Measurements from ENCODE around the gene ABCG4.

Gene ABCG4

GRCh38 chr11:119169282-119169719 lies 20.4 kb downstream of the ABCG4 start:
- Histone ChIP-seq H3K27me3 (ENCODE audit: control insufficient read depth in 1 of 2, insufficient read depth in 1 of 2, low read length in 2 of 2) (no peaks in the 10 kb centered on the region), H4K8ac (ENCODE audit: low read length) (peak overlapping the region; percentile 96), H2AFZ (ENCODE audit: low read depth, low read length) (peak overlapping the region; percentile 10), H3K9ac (ENCODE audit: low read length) (peak overlapping the region; percentile 93), H4K91ac (ENCODE audit: low read length) (peak overlapping the region; percentile 94), H3K79me1 (replicated peaks; ENCODE audit: low read length, poor library complexity, severe bottlenecking) (no peaks in the 10 kb centered on the region), H3K4me2 (ENCODE audit: low read length, poor library complexity, severe bottlenecking) (peak overlapping the region; percentile 85), H3K14ac (ENCODE audit: low read length in 2 of 2) (peak overlapping the region in 1 of 2 experiments; percentile 87), H2BK15ac (ENCODE audit: low read depth, poor library complexity, severe bottlenecking) (no peak overlapping the region), H3K4me1 (ENCODE audit: control insufficient read depth, insufficient read depth, low read depth, low read length) (peaks cover 11% of the 10 kb centered on the region), H2BK5ac (ENCODE audit: low read depth, low read length, poor library complexity, severe bottlenecking) (peak overlapping the region; percentile 87), H3K23ac (ENCODE audit: low read length in 2 of 2) (peak overlapping the region in 1 of 2 experiments; percentile 56), H3K27ac (ENCODE audit: low read length, poor library complexity, severe bottlenecking) (peak overlapping the region; percentile 78), H3K18ac (ENCODE audit: low read depth in 1 of 2, low read length in 2 of 2) (peak overlapping the region; percentile 41 to 92), H2AK5ac (ENCODE audit: low read length, severe bottlenecking) (peak overlapping the region; percentile 31), H3K4me3 (ENCODE audit: insufficient read depth in 1 of 2, low read depth in 1 of 2, low read length in 2 of 2) (peak overlapping the region; percentile 66 to 89), H3K4ac (ENCODE audit: low read depth in 1 of 2, low read length in 2 of 2) (peak overlapping the region; percentile 20 to 89), H2BK12ac (ENCODE audit: low read length in 2 of 2) (peak overlapping the region in 1 of 2 experiments; percentile 49), H3K36me3 (ENCODE audit: control insufficient read depth in 1 of 2, insufficient read depth in 2 of 2, low read depth in 1 of 2, low read length in 2 of 2) (peaks cover 14 to 22% of the 10 kb centered on the region in 2 experiments), H3K9me3 (ENCODE audit: control insufficient read depth, low read length) (no peaks in the 10 kb centered on the region), H2BK120ac (ENCODE audit: low read depth, low read length) (no peak overlapping the region)
- WGBS, result 22% methylated on average over 15 of the region's 15 CpGs
- DNase-seq, result no peak

DNA sequence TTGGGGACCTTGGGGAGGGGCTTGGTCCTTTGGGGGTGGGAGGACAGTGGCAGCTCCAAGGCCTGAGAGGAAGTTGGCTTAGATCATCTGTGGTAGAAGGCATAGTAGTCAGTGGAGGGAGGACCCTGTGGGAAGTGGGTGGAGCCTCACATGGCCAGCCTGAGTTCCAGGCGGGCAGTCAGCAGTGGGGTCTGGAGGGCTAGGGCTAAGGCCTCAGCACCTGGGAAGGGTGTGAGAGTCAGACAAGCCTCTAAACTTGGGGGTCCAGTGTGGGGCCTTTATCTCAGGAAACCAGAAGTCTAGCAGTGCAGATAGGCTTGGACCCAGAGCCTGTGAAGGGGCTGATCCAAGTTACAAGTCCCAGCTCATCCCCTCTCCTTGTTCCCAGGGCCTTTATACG lies 23.7 kb downstream of the ABCG4 start:
- H3K23ac ChIP-seq (ENCODE audit: low read length in 2 of 2), result no peak overlapping the region
- H3K9me3 ChIP-seq (ENCODE audit: control insufficient read depth, low read length), result no peaks in the 10 kb centered on the region
- no peak overlapping the region for H2BK120ac ChIP-seq (ENCODE audit: low read depth, low read length)
- no peak overlapping the region for H4K91ac ChIP-seq (ENCODE audit: low read length)
- no peaks in the 10 kb centered on the region for H3K27me3 ChIP-seq (ENCODE audit: control insufficient read depth in 1 of 2, insufficient read depth in 1 of 2, low read length in 2 of 2)
- no peak overlapping the region for H4K8ac ChIP-seq (ENCODE audit: low read length)
- no peak overlapping the region for H3K4ac ChIP-seq (ENCODE audit: low read depth in 1 of 2, low read length in 2 of 2)
- no peak overlapping the region for H2AK5ac ChIP-seq (ENCODE audit: low read length, severe bottlenecking)
- no peak overlapping the region for H3K18ac ChIP-seq (ENCODE audit: low read depth in 1 of 2, low read length in 2 of 2)
- no peak overlapping the region for H3K27ac ChIP-seq (ENCODE audit: low read length, poor library complexity, severe bottlenecking)
- H3K4me3 ChIP-seq (ENCODE audit: insufficient read depth in 1 of 2, low read depth in 1 of 2, low read length in 2 of 2), result no peak overlapping the region
- no peak overlapping the region for H3K9ac ChIP-seq (ENCODE audit: low read length)
- no peak overlapping the region for H3K4me2 ChIP-seq (ENCODE audit: low read length, poor library complexity, severe bottlenecking)
- no peak overlapping the region for H2BK5ac ChIP-seq (ENCODE audit: low read depth, low read length, poor library complexity, severe bottlenecking)
- no peaks in the 10 kb centered on the region for H3K79me1 ChIP-seq (replicated peaks; ENCODE audit: low read length, poor library complexity, severe bottlenecking)
- H3K36me3 ChIP-seq (ENCODE audit: control insufficient read depth in 1 of 2, insufficient read depth in 2 of 2, low read depth in 1 of 2, low read length in 2 of 2), result peaks cover 23 to 37% of the 10 kb centered on the region in 2 experiments
- H2BK15ac ChIP-seq (ENCODE audit: low read depth, poor library complexity, severe bottlenecking), result no peak overlapping the region
- H2BK12ac ChIP-seq (ENCODE audit: low read length in 2 of 2), result no peak overlapping the region
- WGBS, result 84% methylated on average over 2 of the region's 2 CpGs
- H2AFZ ChIP-seq (ENCODE audit: low read depth, low read length), result no peak overlapping the region
- no peak for DNase-seq
- H3K4me1 ChIP-seq (ENCODE audit: control insufficient read depth, insufficient read depth, low read depth, low read length), result peaks cover 15% of the 10 kb centered on the region
- H3K14ac ChIP-seq (ENCODE audit: low read length in 2 of 2), result no peak overlapping the region

DNA sequence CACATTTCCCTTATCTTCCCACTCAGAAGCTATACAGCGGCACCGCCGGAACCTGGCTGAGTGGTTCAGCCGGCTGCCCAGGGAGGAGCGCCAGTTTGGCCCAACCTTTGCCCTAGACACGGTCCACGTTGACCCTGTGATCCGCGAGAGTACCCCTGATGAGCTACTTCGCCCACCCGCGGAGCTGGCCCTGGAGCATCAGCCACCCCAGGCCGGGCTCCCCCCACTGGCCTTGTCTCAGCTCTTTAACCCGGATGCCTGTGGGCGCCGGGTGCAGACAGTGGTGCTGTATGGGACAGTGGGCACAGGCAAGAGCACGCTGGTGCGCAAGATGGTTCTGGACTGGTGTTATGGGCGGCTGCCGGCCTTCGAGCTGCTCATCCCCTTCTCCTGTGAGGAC lies 24.6 kb downstream of the ABCG4 start:
- H3K4ac ChIP-seq (ENCODE audit: low read depth in 1 of 2, low read length in 2 of 2), result no peak overlapping the region
- no peak overlapping the region for H2AFZ ChIP-seq (ENCODE audit: low read depth, low read length)
- H2AK5ac ChIP-seq (ENCODE audit: low read length, severe bottlenecking), result no peak overlapping the region
- no peak overlapping the region for H2BK15ac ChIP-seq (ENCODE audit: low read depth, poor library complexity, severe bottlenecking)
- no peaks in the 10 kb centered on the region for H3K9me3 ChIP-seq (ENCODE audit: control insufficient read depth, low read length)
- peaks cover 23 to 42% of the 10 kb centered on the region in 2 experiments for H3K36me3 ChIP-seq (ENCODE audit: control insufficient read depth in 1 of 2, insufficient read depth in 2 of 2, low read depth in 1 of 2, low read length in 2 of 2)
- H4K8ac ChIP-seq (ENCODE audit: low read length), result no peak overlapping the region
- H2BK12ac ChIP-seq (ENCODE audit: low read length in 2 of 2), result no peak overlapping the region
- H3K79me1 ChIP-seq (replicated peaks; ENCODE audit: low read length, poor library complexity, severe bottlenecking), result peaks cover 2% of the 10 kb centered on the region
- no peak overlapping the region for H3K27ac ChIP-seq (ENCODE audit: low read length, poor library complexity, severe bottlenecking)
- peaks cover 10% of the 10 kb centered on the region for H3K4me1 ChIP-seq (ENCODE audit: control insufficient read depth, insufficient read depth, low read depth, low read length)
- no peak overlapping the region for H3K18ac ChIP-seq (ENCODE audit: low read depth in 1 of 2, low read length in 2 of 2)
- no peak overlapping the region for H3K9ac ChIP-seq (ENCODE audit: low read length)
- no peak for DNase-seq
- H3K4me2 ChIP-seq (ENCODE audit: low read length, poor library complexity, severe bottlenecking), result no peak overlapping the region
- H2BK120ac ChIP-seq (ENCODE audit: low read depth, low read length), result no peak overlapping the region
- no peak overlapping the region for H3K4me3 ChIP-seq (ENCODE audit: insufficient read depth in 1 of 2, low read depth in 1 of 2, low read length in 2 of 2)
- H4K91ac ChIP-seq (ENCODE audit: low read length), result no peak overlapping the region
- H3K27me3 ChIP-seq (ENCODE audit: control insufficient read depth in 1 of 2, insufficient read depth in 1 of 2, low read length in 2 of 2), result no peaks in the 10 kb centered on the region
- no peak overlapping the region for H2BK5ac ChIP-seq (ENCODE audit: low read depth, low read length, poor library complexity, severe bottlenecking)
- H3K14ac ChIP-seq (ENCODE audit: low read length in 2 of 2), result no peak overlapping the region
- H3K23ac ChIP-seq (ENCODE audit: low read length in 2 of 2), result no peak overlapping the region
- 97% methylated on average over 21 of the region's 21 CpGs for WGBS

GRCh38 chr11:119175493-119176077 lies 26.7 kb downstream of the ABCG4 start:
- DNase-seq, result peak; percentile 50
- Histone ChIP-seq H3K4me1 (ENCODE audit: control insufficient read depth, insufficient read depth, low read depth, low read length) (peaks cover 10% of the 10 kb centered on the region), H2AK5ac (ENCODE audit: low read length, severe bottlenecking) (no peak overlapping the region), H3K4me3 (ENCODE audit: insufficient read depth in 1 of 2, low read depth in 1 of 2, low read length in 2 of 2) (no peak overlapping the region), H3K27me3 (ENCODE audit: control insufficient read depth in 1 of 2, insufficient read depth in 1 of 2, low read length in 2 of 2) (no peaks in the 10 kb centered on the region), H3K4me2 (ENCODE audit: low read length, poor library complexity, severe bottlenecking) (no peak overlapping the region), H3K18ac (ENCODE audit: low read depth in 1 of 2, low read length in 2 of 2) (no peak overlapping the region), H3K36me3 (ENCODE audit: control insufficient read depth in 1 of 2, insufficient read depth in 2 of 2, low read depth in 1 of 2, low read length in 2 of 2) (peaks cover 32 to 53% of the 10 kb centered on the region in 2 experiments), H3K9me3 (ENCODE audit: control insufficient read depth, low read length) (no peaks in the 10 kb centered on the region), H3K9ac (ENCODE audit: low read length) (no peak overlapping the region), H3K14ac (ENCODE audit: low read length in 2 of 2) (no peak overlapping the region), H3K4ac (ENCODE audit: low read depth in 1 of 2, low read length in 2 of 2) (no peak overlapping the region), H2AFZ (ENCODE audit: low read depth, low read length) (no peak overlapping the region), H4K91ac (ENCODE audit: low read length) (no peak overlapping the region), H2BK5ac (ENCODE audit: low read depth, low read length, poor library complexity, severe bottlenecking) (no peak overlapping the region), H3K27ac (ENCODE audit: low read length, poor library complexity, severe bottlenecking) (no peak overlapping the region), H3K23ac (ENCODE audit: low read length in 2 of 2) (no peak overlapping the region), H3K79me1 (replicated peaks; ENCODE audit: low read length, poor library complexity, severe bottlenecking) (peaks cover 2% of the 10 kb centered on the region), H2BK15ac (ENCODE audit: low read depth, poor library complexity, severe bottlenecking) (no peak overlapping the region), H4K8ac (ENCODE audit: low read length) (no peak overlapping the region), H2BK12ac (ENCODE audit: low read length in 2 of 2) (no peak overlapping the region), H2BK120ac (ENCODE audit: low read depth, low read length) (no peak overlapping the region)
- WGBS, result 60% methylated on average over 5 of the region's 6 CpGs
